ENCODE results near the gene TAS2R1. TPM values are rescaled to one million over a fixed set of nuclear protein-coding genes. Genes with fewer than 3 reads are reported as not detected.
A peak's percentile ranks its signal among the peaks of the same experiment; 100 is the strongest.
"Not testable (repeated sequence)": the region's sequence is repeated elsewhere in the genome, so short reads cannot be mapped to it uniquely, and the experiment has no call there.

Gene TAS2R1
- total RNA-seq, 1 experiment from 2014 or later: not detected

- DNase-seq (ENCODE audit: low read depth): peak; percentile 81
Observed at GRCh38 chr5:9622971-9623421, 7.2 kb downstream of the TAS2R1 start.

- DNase-seq (ENCODE audit: low read depth): peak; percentile 26
Observed at GRCh38 chr5:9621379-9621903, 8.7 kb downstream of the TAS2R1 start.

GRCh38 chr5:9619331-9620092 lies 10.6 kb downstream of the TAS2R1 start:
- DNase-seq (ENCODE audit: low read depth): no peak

GRCh38 chr5:9617739-9618504 lies 12.2 kb downstream of the TAS2R1 start:
- peak; percentile 37 for DNase-seq (ENCODE audit: low read depth)

GRCh38 chr5:9617221-9617620 lies 12.9 kb downstream of the TAS2R1 start:
- DNase-seq (ENCODE audit: low read depth): peak; percentile 30

- DNase-seq (ENCODE audit: low read depth): no peak
Observed at GRCh38 chr5:9615331-9615730, 14.8 kb downstream of the TAS2R1 start.

GRCh38 chr5:9613360-9613759 lies 16.8 kb downstream of the TAS2R1 start:
- DNase-seq (ENCODE audit: low read depth): no peak

GRCh38 chr5:9610969-9611368 lies 19.2 kb downstream of the TAS2R1 start:
- DNase-seq (ENCODE audit: low read depth): no peak

GRCh38 chr5:9610364-9610763 lies 19.8 kb downstream of the TAS2R1 start:
- DNase-seq (ENCODE audit: low read depth): no peak

GRCh38 chr5:9608093-9608492 lies 22.1 kb downstream of the TAS2R1 start:
- DNase-seq (ENCODE audit: low read depth): no peak

- DNase-seq (ENCODE audit: low read depth): peak; percentile 37
Observed at GRCh38 chr5:9605041-9605838, 24.9 kb downstream of the TAS2R1 start.

GRCh38 chr5:9604416-9604815 lies 25.7 kb downstream of the TAS2R1 start:
- peak; percentile 71 for DNase-seq (ENCODE audit: low read depth)

GRCh38 chr5:9601055-9601739 lies 29.0 kb downstream of the TAS2R1 start:
- no peak for DNase-seq (ENCODE audit: low read depth)

- no peak for DNase-seq (ENCODE audit: low read depth)
Observed at GRCh38 chr5:9599391-9599790, 30.8 kb downstream of the TAS2R1 start.

- not testable (repeated sequence) for DNase-seq (ENCODE audit: low read depth)
Observed at GRCh38 chr5:9598329-9598728, 31.8 kb downstream of the TAS2R1 start.

- not testable (repeated sequence) for DNase-seq (ENCODE audit: low read depth)
Observed at GRCh38 chr5:9597322-9597721, 32.8 kb downstream of the TAS2R1 start.

GRCh38 chr5:9596824-9597223 lies 33.3 kb downstream of the TAS2R1 start:
- peak; percentile 46 for DNase-seq (ENCODE audit: low read depth)

- DNase-seq (ENCODE audit: low read depth): peak; percentile 24
Observed at GRCh38 chr5:9596171-9596780, 33.9 kb downstream of the TAS2R1 start.

- DNase-seq (ENCODE audit: low read depth): no peak
Observed at GRCh38 chr5:9594913-9595312, 35.2 kb downstream of the TAS2R1 start.

- DNase-seq (ENCODE audit: low read depth): no peak
Observed at GRCh38 chr5:9589049-9589835, 40.9 kb downstream of the TAS2R1 start.

Measured in M059J (cell line).